ENCODE data around the gene SEPTIN8. TPM values are rescaled to one million over a fixed set of nuclear protein-coding genes. Genes with fewer than 3 reads are reported as not detected.

SEPTIN8 gene, protein sequence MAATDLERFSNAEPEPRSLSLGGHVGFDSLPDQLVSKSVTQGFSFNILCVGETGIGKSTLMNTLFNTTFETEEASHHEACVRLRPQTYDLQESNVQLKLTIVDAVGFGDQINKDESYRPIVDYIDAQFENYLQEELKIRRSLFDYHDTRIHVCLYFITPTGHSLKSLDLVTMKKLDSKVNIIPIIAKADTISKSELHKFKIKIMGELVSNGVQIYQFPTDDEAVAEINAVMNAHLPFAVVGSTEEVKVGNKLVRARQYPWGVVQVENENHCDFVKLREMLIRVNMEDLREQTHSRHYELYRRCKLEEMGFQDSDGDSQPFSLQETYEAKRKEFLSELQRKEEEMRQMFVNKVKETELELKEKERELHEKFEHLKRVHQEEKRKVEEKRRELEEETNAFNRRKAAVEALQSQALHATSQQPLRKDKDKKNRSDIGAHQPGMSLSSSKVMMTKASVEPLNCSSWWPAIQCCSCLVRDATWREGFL
- total RNA-seq, result 29.7 and 32.7 TPM in 2 replicates

GRCh38 chr5:132777209-132778069, at the start of gene SEPTIN8:
Gene SEPTIN8, minus strand, starts transcription at chr5:132777239. Its CDS starts 102 bp downstream, at chr5:132777137.

GRCh38 chr5:132812781-132813598, 36.0 kb upstream of the SEPTIN8 start, which contains the start of gene SOWAHA:
Gene SOWAHA, plus strand, starts transcription at chr5:132813302. Its CDS starts 320 bp downstream, at chr5:132813622.

GRCh38 chr5:132746954-132747615, 30.0 kb downstream of the SEPTIN8 start, which contains the start of gene CCNI2:
Gene CCNI2, plus strand, starts transcription at chr5:132747426. Its CDS starts 70 bp downstream, at chr5:132747496.

GRCh38 chr5:132736853-132737833, 39.9 kb downstream of the SEPTIN8 start, which contains the start of gene KIF3A:
Gene KIF3A, minus strand, starts transcription at chr5:132737546. Its CDS starts 127 bp downstream, at chr5:132737419.

Other genes with a start within 250 kb of the SEPTIN8 start
- not detected in 2 replicates for gene IL5, start 233.7 kb downstream of the SEPTIN8 start, total RNA-seq
- gene RAD50, start 220.3 kb downstream of the SEPTIN8 start, total RNA-seq, result 15.3 and 22.3 TPM in 2 replicates
- not detected in 2 replicates for gene IL13, start 119.1 kb downstream of the SEPTIN8 start, total RNA-seq
- gene IL4, start 103.2 kb downstream of the SEPTIN8 start, total RNA-seq, result not detected in 2 replicates
- 6.0 and 6.6 TPM in 2 replicates for gene KIF3A, start 39.7 kb downstream of the SEPTIN8 start, total RNA-seq
- 0.16 and 0.30 TPM in 2 replicates for gene CCNI2, start 29.8 kb downstream of the SEPTIN8 start, total RNA-seq
- gene SOWAHA, start 36.1 kb upstream of the SEPTIN8 start, total RNA-seq, result not detected in 2 replicates
- gene SHROOM1, start 53.4 kb upstream of the SEPTIN8 start, total RNA-seq, result 5.3 and 11.2 TPM in 2 replicates
- gene GDF9, start 89.2 kb upstream of the SEPTIN8 start, total RNA-seq, result 0.42 TPM in 1 of 2 replicates, not detected in the other
- gene UQCRQ, start 89.4 kb upstream of the SEPTIN8 start, total RNA-seq, result 221 and 284 TPM in 2 replicates
- 0.16 and 1.8 TPM in 2 replicates for gene LEAP2, start 96.4 kb upstream of the SEPTIN8 start, total RNA-seq
- gene AFF4, start 186.4 kb upstream of the SEPTIN8 start, total RNA-seq, result 20.8 and 26.4 TPM in 2 replicates
- gene ZCCHC10, start 249.3 kb upstream of the SEPTIN8 start, total RNA-seq, result 18.4 and 36.2 TPM in 2 replicates

All from hair follicular keratinocyte (primary cell).